ENCODE data around the gene OGFOD1.

OGFOD1 gene

GRCh38 chr16:56450986-56451752 is at the start of gene OGFOD1, which contains the start of gene NUDT21:
TSS of gene OGFOD1 (plus strand) at chr16:56451554. CDS start at chr16:56451613, 59 bp downstream.
TSS of gene NUDT21 (minus strand) at chr16:56451332. CDS start at chr16:56451202, 130 bp downstream.
- peak; percentile 95 for DNase-seq (ENCODE audit: low read depth)

DNA sequence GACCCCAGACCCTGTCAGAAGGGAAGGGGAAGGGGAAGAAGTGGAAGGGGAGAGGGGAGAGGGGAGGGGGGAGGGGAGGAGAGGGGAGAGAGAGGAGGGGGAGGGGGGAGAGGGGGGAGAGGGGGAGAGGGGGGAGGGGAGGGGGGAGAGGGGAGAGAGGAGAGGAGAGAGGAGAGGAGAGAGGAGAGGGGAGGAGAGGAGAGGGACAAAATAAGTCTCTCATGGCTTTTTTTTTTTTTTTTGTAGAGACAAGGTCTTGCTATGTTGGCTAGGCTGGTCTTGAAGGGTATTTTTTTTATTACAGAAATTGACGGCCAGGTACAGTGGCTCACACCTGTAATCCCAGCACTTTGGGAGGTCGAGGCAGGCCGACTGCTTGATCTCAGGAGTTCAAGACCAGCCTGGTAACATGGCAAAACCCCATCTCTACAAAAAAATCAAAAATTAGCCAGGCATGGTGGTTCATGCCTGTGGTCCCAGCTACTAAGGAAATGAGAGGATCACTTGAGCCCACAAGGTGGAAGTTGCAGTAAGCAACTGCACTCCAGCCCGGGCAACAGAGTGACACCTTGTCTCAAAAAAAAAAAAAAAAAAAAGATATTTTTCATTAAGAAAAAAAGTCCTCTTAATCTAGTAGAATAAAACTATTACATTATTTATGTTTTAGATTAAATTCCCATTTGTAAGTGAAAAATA is 45.2 kb upstream of the OGFOD1 start:
- no peak for DNase-seq (ENCODE audit: low read depth)

GRCh38 chr16:56408379-56409098 is 42.8 kb upstream of the OGFOD1 start:
- DNase-seq (ENCODE audit: low read depth) = no peak

GRCh38 chr16:56409195-56409594 is 42.2 kb upstream of the OGFOD1 start:
- DNase-seq (ENCODE audit: low read depth) = no peak

- DNase-seq (ENCODE audit: low read depth) = no peak
Measured at GRCh38 chr16:56411123-56411522, 40.2 kb upstream of the OGFOD1 start.

GRCh38 chr16:56411624-56412023 is 39.7 kb upstream of the OGFOD1 start:
- no peak for DNase-seq (ENCODE audit: low read depth)

- no peak for DNase-seq (ENCODE audit: low read depth)
Measured at GRCh38 chr16:56413381-56413780, 38.0 kb upstream of the OGFOD1 start.

GRCh38 chr16:56414366-56414765 is 37.0 kb upstream of the OGFOD1 start:
- no peak for DNase-seq (ENCODE audit: low read depth)

GRCh38 chr16:56415875-56416274 is 35.5 kb upstream of the OGFOD1 start:
- no peak for DNase-seq (ENCODE audit: low read depth)

DNA sequence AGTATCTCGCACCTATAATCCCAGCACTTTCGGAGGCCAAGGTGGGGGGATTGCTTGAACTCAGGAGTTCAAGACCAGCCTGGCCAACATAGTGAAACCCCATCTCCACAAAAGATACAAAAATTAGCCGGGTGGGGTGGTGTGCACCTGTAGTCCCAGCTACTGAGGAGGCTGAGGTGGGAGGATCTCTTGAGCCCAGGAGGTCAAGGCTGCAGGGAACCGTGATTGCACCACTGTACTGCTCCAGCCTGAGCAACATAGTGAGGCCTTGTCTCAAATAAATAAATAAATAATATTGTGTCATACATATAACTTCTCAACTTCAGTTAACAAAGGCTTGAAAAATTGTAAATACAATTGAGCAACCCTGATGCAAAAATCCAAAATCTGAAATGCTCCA is 34.2 kb upstream of the OGFOD1 start:
- no peak for DNase-seq (ENCODE audit: low read depth)

DNA sequence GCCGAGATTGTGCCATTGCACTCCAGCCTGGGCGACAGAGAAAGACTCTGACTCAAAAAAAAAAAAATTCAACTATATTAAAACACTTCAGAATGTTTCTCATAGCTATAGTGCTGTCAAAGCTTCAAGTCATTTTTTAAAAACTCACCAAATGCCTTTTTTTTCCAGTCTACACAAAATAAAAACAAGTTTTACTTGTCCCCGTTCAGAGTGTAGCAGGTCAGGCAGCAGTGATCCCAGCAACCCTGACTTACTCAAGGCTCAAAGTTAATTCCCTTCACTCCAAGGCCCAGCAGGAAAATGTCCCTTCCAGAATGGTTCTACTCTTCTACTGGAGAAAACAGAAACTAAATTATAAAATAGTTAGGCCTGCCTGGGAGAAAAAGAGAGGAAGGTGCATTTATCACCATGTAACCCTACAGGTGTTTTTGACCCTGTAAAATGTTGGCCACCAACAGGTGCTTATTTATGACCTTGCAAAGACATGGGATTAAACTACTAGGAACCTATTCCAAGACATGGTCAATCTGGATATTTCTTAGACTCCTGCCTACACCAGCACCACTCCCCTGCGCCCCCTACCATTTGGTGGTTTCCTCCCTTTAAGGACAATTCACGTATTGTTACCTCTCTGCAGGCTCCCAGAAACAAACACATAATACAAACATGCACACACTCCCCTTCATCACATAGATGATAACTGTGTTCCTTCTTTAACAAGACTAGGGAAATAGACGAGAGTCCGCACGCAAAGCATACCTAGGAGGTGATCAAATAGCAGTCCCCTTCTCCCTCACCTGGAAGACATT is 31.4 kb upstream of the OGFOD1 start:
- no peak for DNase-seq (ENCODE audit: low read depth)

GRCh38 chr16:56420613-56421012 is 30.7 kb upstream of the OGFOD1 start:
- no peak for DNase-seq (ENCODE audit: low read depth)

GRCh38 chr16:56421313-56421712 is 30.0 kb upstream of the OGFOD1 start:
- no peak for DNase-seq (ENCODE audit: low read depth)

DNA sequence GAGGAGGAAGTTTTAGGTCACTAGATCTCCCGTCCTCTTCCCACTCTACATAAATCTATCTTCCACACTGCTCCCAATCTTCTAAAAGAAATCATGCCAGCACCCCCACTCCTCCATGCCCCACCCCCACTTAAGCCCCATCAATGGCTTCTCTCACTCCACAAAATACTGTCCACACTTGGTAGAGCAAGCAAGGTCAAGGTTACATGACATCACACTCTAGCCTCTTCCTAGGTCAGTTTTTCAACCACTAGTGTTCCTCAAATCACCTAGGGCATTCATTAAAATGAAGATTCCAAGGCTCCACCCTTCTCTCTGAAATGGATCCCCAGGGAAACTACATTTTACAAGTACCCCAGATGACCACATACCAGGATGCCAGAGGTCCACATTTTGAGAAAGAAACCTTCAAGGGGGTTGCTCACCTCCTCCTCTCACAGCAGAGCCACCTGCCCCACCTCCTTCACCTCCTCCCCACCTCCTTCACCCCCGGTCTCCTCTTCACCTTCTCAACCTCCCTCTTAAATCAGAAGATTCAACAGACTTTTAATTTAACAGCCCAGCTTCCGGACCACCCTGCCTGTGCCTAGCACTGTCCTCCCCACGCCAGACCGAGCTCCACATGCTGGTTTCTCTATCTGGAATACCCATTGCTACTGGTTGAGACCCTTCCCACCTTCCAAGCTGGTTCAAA is 29.2 kb upstream of the OGFOD1 start:
- DNase-seq (ENCODE audit: low read depth) = no peak

GRCh38 chr16:56422896-56423441 is 28.4 kb upstream of the OGFOD1 start:
- DNase-seq (ENCODE audit: low read depth) = no peak

GRCh38 chr16:56423584-56424403 is 27.6 kb upstream of the OGFOD1 start:
- DNase-seq (ENCODE audit: low read depth) = no peak

DNA sequence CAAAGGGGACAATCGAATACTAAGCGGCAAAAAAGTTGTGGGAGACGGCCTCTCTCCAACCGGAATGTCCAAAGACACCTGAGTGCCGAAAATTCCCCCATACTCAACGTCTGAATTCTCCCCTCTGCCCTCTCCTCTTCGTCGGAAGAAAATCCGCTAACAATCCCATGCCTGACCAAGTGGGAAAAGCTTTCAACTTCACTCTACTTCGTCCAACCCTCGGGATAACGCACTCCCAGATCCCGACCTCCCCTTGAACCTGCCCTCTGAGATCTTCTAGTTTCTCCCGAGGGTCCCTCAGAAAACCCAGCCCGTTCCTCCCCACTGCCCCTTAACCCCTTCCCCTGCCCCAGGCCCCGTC is 27.0 kb upstream of the OGFOD1 start:
- DNase-seq (ENCODE audit: low read depth) = no peak

- DNase-seq (ENCODE audit: low read depth) = no peak
Measured at GRCh38 chr16:56424791-56425438, 26.4 kb upstream of the OGFOD1 start.

DNA sequence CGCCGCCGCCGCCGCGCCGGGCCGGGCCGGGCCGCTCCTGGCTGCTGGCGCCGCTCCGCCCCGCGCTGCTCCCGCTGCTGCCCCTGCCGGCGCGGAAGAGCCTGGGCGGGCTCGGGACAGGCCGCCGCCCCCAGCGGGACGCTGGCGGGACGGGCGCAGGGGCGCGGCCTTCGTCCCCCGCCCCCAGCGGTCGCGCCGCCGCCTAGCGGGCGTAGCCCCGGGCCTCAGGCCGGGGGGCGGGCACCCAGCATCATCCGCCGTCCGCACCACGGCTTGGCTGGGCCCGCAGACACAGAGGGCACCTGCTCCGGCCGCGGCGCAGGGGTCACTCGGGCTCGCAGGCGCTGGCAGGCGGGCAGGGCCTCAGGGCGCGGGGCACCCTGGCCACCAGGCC is 25.9 kb upstream of the OGFOD1 start, which contains the start of gene AMFR:
Gene AMFR, minus strand, starts transcription at position 107 of the 394 bp plus-strand sequence. CDS start 218 bp downstream, outside the sequence.
- DNase-seq (ENCODE audit: low read depth) = peak; percentile 57

DNA sequence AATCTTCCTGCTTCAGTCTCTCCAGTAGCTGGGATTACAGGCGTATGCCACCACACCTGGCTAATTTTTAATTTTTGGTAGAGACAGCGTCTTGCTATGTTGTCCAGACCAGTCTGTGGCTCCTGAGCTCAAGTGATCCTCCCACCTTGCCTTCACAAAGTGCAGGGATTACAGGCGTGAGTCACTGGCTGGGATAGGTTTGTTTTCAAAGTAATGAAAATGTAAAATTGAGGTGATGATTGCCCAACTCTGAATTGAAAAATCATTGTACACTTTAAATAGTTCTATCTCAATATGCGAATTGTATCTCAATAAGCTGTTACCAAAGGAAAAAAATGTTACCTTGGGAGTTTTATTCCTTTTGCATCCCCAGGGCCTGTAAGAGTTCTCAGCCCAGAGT is 24.8 kb upstream of the OGFOD1 start:
- DNase-seq (ENCODE audit: low read depth) = no peak

Data from CMK (cell line).